Duodenal mucosa (tissue), 2 donors: Measurements from ENCODE around the gene PRDM7.

ENCODE experiments used
- H3K27ac ChIP-seq: one replicate; pipeline ENCODE4 v1.7.0; 2013; ENCODE audit warnings: low read depth, low read length
- H3K27me3 ChIP-seq, 2 donors: one replicate each; pipeline ENCODE4 v1.7.0; 2013; ENCODE audit warnings: low read length in 2 of 2, control low read depth in 1 of 2; ENCODE audit not compliant: insufficient read depth in 2 of 2, control insufficient read depth in 1 of 2
- H3K36me3 ChIP-seq, 2 donors: one replicate each; pipeline ENCODE4 v1.7.0; 2013; ENCODE audit warnings: low read length in 2 of 2, control low read depth in 1 of 2; ENCODE audit not compliant: insufficient read depth in 2 of 2, control insufficient read depth in 1 of 2
- H3K4me1 ChIP-seq, 2 donors: one replicate each; pipeline ENCODE4 v1.7.0; 2013; ENCODE audit warnings: low read length in 2 of 2, control low read depth in 1 of 2; ENCODE audit not compliant: insufficient read depth in 2 of 2, control insufficient read depth in 1 of 2
- H3K4me3 ChIP-seq, 2 donors: one replicate each; pipeline ENCODE4 v1.7.0; 2013; ENCODE audit warnings: low read length in 2 of 2, low read depth in 1 of 2
- H3K9ac ChIP-seq, 2 donors: one replicate each; pipeline ENCODE4 v1.7.0; 2013; ENCODE audit warnings: low read length in 2 of 2, low read depth in 1 of 2
- H3K9me3 ChIP-seq, 2 donors: one replicate each; pipeline ENCODE4 v1.7.0; 2013; ENCODE audit warnings: low read length in 2 of 2, control low read depth in 1 of 2; ENCODE audit not compliant: control insufficient read depth in 1 of 2

Gene PRDM7

DNA sequence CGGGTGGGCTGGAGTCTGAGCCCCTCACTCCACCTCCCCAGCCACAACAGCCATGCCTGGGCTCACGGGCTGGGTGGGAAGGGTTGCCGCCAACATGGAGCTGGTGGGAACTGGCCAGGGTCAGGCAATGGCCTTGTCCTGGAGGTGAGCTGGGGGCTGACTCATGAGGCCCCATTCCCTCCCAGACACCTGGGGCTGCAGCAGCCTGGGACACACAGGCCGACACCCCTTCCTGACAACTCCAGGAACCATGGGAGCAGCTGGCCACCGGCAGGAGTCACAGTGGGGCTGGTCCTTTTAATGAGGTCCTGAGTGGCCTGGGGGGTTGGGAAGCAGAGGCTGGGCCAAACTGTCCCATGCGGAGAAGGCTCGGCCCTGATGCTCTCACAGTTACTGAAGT is 70.1 kb downstream of the PRDM7 start:
- Histone ChIP-seq H3K27ac (no peak overlapping the region), H3K9me3 (no peaks in the 10 kb centered on the region), H3K9ac (no peak overlapping the region), H3K36me3 (no peaks in the 10 kb centered on the region), H3K4me1 (peaks cover 0 to 8% of the 10 kb centered on the region in 2 donors), H3K4me3 (no peak overlapping the region), H3K27me3 (no peaks in the 10 kb centered on the region)
